HEK293 (cell line): ENCODE measurements around the gene MYOF.

Experiments
- CTCF ChIP-seq: fragments of 450-650 bp; formaldehyde crosslinking; IDR thresholded peaks from 2 replicates; pipeline ENCODE4 v1.5.1; 2016; ENCODE audit warnings: missing biosample characterization, missing genetic modification characterization
- PBX3 ChIP-seq: sonication (generic); formaldehyde crosslinking; IDR thresholded peaks from 2 replicates; pipeline ENCODE4 v1.8.1; 2022; ENCODE audit warnings: mild to moderate bottlenecking, moderate library complexity, missing genetic modification reagents
- YY1 ChIP-seq: fragments of 450-650 bp; formaldehyde crosslinking; IDR thresholded peaks from 2 replicates; pipeline ENCODE4 v1.5.1; 2018; ENCODE audit warnings: missing biosample characterization, missing genetic modification characterization
- ZNF148 ChIP-seq: fragments of 450-650 bp; formaldehyde crosslinking; IDR thresholded peaks from 2 replicates; pipeline ENCODE4 v1.5.0; 2017; ENCODE audit warnings: missing biosample characterization, missing genetic modification characterization, borderline replicate concordance
- ZNF324 ChIP-seq: fragments of 450-650 bp; formaldehyde crosslinking; IDR thresholded peaks from 2 replicates; pipeline ENCODE4 v1.5.1; 2016; ENCODE audit warnings: missing biosample characterization, missing genetic modification characterization
- ZNF529 ChIP-seq: fragments of 450-650 bp; formaldehyde crosslinking; IDR thresholded peaks from 2 replicates; pipeline ENCODE4 v1.5.1; 2017; ENCODE audit warnings: missing genetic modification characterization, missing biosample characterization; ENCODE audit not compliant: insufficient replicate concordance
- ZNF830 ChIP-seq: fragments of 450-650 bp; IDR thresholded peaks from 2 replicates; pipeline ENCODE4 v1.5.0; 2018; ENCODE audit warnings: missing biosample characterization, missing genetic modification characterization, low read depth, mild to moderate bottlenecking, moderate library complexity

GRCh38 chr10:93367664-93368063, 114.5 kb downstream of the MYOF start:
- TF ChIP-seq ZNF529 (no peak), CTCF (tag by site-specific recombination) (no peak), ZNF830 (no peak), ZNF324 (tag by site-specific recombination) (no peak), ZNF148 (tag by site-specific recombination) (no peak), PBX3 (CRISPR knock-in tag) (no peak), YY1 (tag by site-specific recombination) (no peak)
